Measurements from ENCODE around the gene FGGY.

DNA sequence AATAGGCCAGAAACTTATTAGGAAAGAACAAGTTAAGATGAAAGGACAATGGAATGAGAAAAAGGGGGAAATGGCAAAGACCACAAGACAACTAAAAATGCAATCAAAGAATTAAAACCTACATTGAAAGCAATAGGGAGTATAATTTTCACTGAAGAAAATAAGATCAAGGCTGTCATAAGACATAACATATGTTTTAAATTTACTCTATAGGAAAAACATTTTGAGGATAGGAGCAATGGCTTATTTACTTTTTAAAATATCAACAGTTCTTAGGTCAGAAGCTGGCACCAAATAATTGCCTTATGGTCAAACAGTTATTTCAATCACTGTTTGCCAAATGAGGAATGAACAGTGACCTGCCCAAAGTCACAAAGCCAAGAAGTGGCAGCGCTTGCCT, 346.6 kb downstream of the FGGY start:
- TF ChIP-seq, protein P1, sequence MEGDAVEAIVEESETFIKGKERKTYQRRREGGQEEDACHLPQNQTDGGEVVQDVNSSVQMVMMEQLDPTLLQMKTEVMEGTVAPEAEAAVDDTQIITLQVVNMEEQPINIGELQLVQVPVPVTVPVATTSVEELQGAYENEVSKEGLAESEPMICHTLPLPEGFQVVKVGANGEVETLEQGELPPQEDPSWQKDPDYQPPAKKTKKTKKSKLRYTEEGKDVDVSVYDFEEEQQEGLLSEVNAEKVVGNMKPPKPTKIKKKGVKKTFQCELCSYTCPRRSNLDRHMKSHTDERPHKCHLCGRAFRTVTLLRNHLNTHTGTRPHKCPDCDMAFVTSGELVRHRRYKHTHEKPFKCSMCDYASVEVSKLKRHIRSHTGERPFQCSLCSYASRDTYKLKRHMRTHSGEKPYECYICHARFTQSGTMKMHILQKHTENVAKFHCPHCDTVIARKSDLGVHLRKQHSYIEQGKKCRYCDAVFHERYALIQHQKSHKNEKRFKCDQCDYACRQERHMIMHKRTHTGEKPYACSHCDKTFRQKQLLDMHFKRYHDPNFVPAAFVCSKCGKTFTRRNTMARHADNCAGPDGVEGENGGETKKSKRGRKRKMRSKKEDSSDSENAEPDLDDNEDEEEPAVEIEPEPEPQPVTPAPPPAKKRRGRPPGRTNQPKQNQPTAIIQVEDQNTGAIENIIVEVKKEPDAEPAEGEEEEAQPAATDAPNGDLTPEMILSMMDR (IDR thresholded peaks at IDR 0.05): no peak
- no peak for TF ChIP-seq EZH2 (IDR thresholded peaks at IDR 0.05; ENCODE audit: borderline replicate concordance, insufficient read depth, low read depth, low read length, poor library complexity, severe bottlenecking)
